ENCODE results near the gene NCOA1.

DNA sequence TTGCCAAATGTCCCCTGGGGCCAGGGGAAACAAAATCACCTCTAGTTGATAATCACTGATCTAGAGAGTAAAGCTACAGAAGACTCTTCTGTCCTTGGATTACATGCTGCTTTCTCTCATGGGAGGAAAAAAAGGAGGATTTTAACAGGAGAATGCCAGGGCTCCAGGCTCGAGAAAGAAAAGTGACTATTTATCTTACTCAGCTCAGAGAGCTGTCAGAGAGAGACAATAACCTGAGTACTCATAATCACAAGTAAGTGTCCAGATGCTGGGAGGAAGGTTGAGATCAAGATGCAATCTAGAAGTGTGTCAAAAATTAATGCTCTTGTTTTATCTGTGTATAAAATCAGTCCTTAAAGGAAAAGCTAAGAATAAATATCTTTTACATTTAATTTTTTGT is 168.8 kb downstream of the NCOA1 start:
- TF ChIP-seq, protein P1, sequence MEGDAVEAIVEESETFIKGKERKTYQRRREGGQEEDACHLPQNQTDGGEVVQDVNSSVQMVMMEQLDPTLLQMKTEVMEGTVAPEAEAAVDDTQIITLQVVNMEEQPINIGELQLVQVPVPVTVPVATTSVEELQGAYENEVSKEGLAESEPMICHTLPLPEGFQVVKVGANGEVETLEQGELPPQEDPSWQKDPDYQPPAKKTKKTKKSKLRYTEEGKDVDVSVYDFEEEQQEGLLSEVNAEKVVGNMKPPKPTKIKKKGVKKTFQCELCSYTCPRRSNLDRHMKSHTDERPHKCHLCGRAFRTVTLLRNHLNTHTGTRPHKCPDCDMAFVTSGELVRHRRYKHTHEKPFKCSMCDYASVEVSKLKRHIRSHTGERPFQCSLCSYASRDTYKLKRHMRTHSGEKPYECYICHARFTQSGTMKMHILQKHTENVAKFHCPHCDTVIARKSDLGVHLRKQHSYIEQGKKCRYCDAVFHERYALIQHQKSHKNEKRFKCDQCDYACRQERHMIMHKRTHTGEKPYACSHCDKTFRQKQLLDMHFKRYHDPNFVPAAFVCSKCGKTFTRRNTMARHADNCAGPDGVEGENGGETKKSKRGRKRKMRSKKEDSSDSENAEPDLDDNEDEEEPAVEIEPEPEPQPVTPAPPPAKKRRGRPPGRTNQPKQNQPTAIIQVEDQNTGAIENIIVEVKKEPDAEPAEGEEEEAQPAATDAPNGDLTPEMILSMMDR (IDR thresholded peaks at IDR 0.05; ENCODE audit: poor library complexity), result no peak
- no peak for TF ChIP-seq EZH2 (IDR thresholded peaks at IDR 0.05; ENCODE audit: borderline replicate concordance)
- TF ChIP-seq EZH2phosphoT487 (IDR thresholded peaks at IDR 0.05; ENCODE audit: low read depth, severe bottlenecking, unreplicated experiment), result no peak
